COR-L47 (cell line): ENCODE results near the gene PHF21B.
"Not testable (repeated sequence)": the region's sequence is repeated elsewhere in the genome, so short reads cannot be mapped to it uniquely, and the experiment has no call there.

Experiments used
- DNase-seq: peaks from one replicate; lab custom pipeline; 2025; lab: John Stamatoyannopoulos, UW

The PHF21B gene

GRCh38 chr22:44917372-44918165 lies 92.2 kb downstream of the PHF21B start:
- DNase-seq: no peak

- no peak for DNase-seq
These were observed 93.2 kb downstream of the PHF21B start for GRCh38 chr22:44916281-44917231.

- DNase-seq: no peak
These were observed 94.4 kb downstream of the PHF21B start for GRCh38 chr22:44915441-44915840.

- DNase-seq: no peak
These were observed 95.6 kb downstream of the PHF21B start for GRCh38 chr22:44914026-44914721.

- DNase-seq: no peak
These were observed 96.4 kb downstream of the PHF21B start for GRCh38 chr22:44913198-44913983.

GRCh38 chr22:44909241-44909640 lies 100.6 kb downstream of the PHF21B start:
- DNase-seq: no peak

- DNase-seq: no peak
These were observed 101.8 kb downstream of the PHF21B start for GRCh38 chr22:44907765-44908737.

- DNase-seq: no peak
These were observed 102.7 kb downstream of the PHF21B start for GRCh38 chr22:44906999-44907644.

- DNase-seq: no peak
These were observed 103.4 kb downstream of the PHF21B start for GRCh38 chr22:44906248-44906936.

- not testable (repeated sequence) for DNase-seq
These were observed 105.2 kb downstream of the PHF21B start for GRCh38 chr22:44904492-44905152.

- DNase-seq: not testable (repeated sequence)
These were observed 106.6 kb downstream of the PHF21B start for GRCh38 chr22:44903164-44903563.

GRCh38 chr22:44901301-44901700 lies 108.5 kb downstream of the PHF21B start:
- DNase-seq: no peak

- DNase-seq: no peak
These were observed 111.6 kb downstream of the PHF21B start for GRCh38 chr22:44898236-44898635.

GRCh38 chr22:44895296-44896055 lies 114.3 kb downstream of the PHF21B start:
- DNase-seq: no peak

- no peak for DNase-seq
These were observed 115.0 kb downstream of the PHF21B start for GRCh38 chr22:44894782-44895181.

- no peak for DNase-seq
These were observed 115.5 kb downstream of the PHF21B start for GRCh38 chr22:44894321-44894720.

GRCh38 chr22:44893731-44894080 lies 116.1 kb downstream of the PHF21B start:
- no peak for DNase-seq
